Stimulated activated CD8-positive, alpha-beta memory T cell treated with anti-CD3 and anti-CD28 coated beads, Interleukin-7, amount 100 ng/mL, for 24 hours (primary cell): ENCODE measurements around the gene MAP3K2.

ENCODE experiments used
- DNase-seq: peaks from one replicate; pipeline ENCODE4 v3.0.0-alpha.2; 2020; ENCODE audit warnings: low read depth

MAP3K2 gene

GRCh38 chr2:127283275-127283674, 104.5 kb downstream of the MAP3K2 start:
- DNase-seq: no peak

- no peak for DNase-seq
Measured at GRCh38 chr2:127280693-127281092, 107.1 kb downstream of the MAP3K2 start.

- DNase-seq: no peak
Measured at GRCh38 chr2:127279781-127280180, 108.0 kb downstream of the MAP3K2 start.

GRCh38 chr2:127278959-127279358, 108.8 kb downstream of the MAP3K2 start:
- no peak for DNase-seq

GRCh38 chr2:127277028-127277427, 110.7 kb downstream of the MAP3K2 start:
- DNase-seq: no peak

- no peak for DNase-seq
Measured at GRCh38 chr2:127275789-127276188, 112.0 kb downstream of the MAP3K2 start.

- DNase-seq: no peak
Measured at GRCh38 chr2:127275356-127275755, 112.4 kb downstream of the MAP3K2 start.

GRCh38 chr2:127270663-127271062, 117.1 kb downstream of the MAP3K2 start:
- no peak for DNase-seq

- DNase-seq: no peak
Measured at GRCh38 chr2:127261804-127262406, 125.9 kb downstream of the MAP3K2 start.

GRCh38 chr2:127259355-127259754, 128.4 kb downstream of the MAP3K2 start:
- DNase-seq: no peak

- DNase-seq: no peak
Measured at GRCh38 chr2:127256866-127257265, 130.9 kb downstream of the MAP3K2 start.

GRCh38 chr2:127256381-127256780, 131.4 kb downstream of the MAP3K2 start:
- DNase-seq: no peak

GRCh38 chr2:127255721-127256120, 132.1 kb downstream of the MAP3K2 start:
- DNase-seq: no peak

GRCh38 chr2:127255146-127255545, 132.6 kb downstream of the MAP3K2 start:
- no peak for DNase-seq

GRCh38 chr2:127254386-127254981, 133.3 kb downstream of the MAP3K2 start:
- DNase-seq: no peak
